Osteocyte (in vitro differentiated cells): ENCODE data around the gene TRPV2. TPM values are rescaled to one million over a fixed set of nuclear protein-coding genes. Genes with fewer than 3 reads are reported as not detected.
"Not testable (repeated sequence)": the region's sequence is repeated elsewhere in the genome, so short reads cannot be mapped to it uniquely, and the experiment has no call there.

Source experiments
- DNase-seq: peaks from one replicate; pipeline ENCODE4 v3.0.0; 2021; ENCODE audit warnings: mixed read lengths; ENCODE audit not compliant: unreplicated experiment; ENCODE audit errors: extremely low spot score
- H3K27ac Mint-ChIP-seq: one replicate; pipeline ENCODE4 v1.8.0; 2021; ENCODE audit warnings: mild to moderate bottlenecking, mixed read lengths; ENCODE audit not compliant: unreplicated experiment
- H3K27me3 Mint-ChIP-seq: one replicate; pipeline ENCODE4 v1.8.0; 2021; ENCODE audit warnings: mixed read lengths; ENCODE audit not compliant: unreplicated experiment
- H3K36me3 Mint-ChIP-seq: one replicate; pipeline ENCODE4 v1.8.0; 2021; ENCODE audit warnings: mixed read lengths; ENCODE audit not compliant: unreplicated experiment
- H3K4me1 Mint-ChIP-seq: one replicate; pipeline ENCODE4 v1.8.0; 2021; ENCODE audit warnings: mixed read lengths; ENCODE audit not compliant: unreplicated experiment
- H3K4me3 Mint-ChIP-seq: one replicate; pipeline ENCODE4 v1.8.0; 2021; ENCODE audit warnings: mild to moderate bottlenecking, moderate library complexity, mixed read lengths; ENCODE audit not compliant: unreplicated experiment
- H3K9me3 Mint-ChIP-seq: one replicate; pipeline ENCODE4 v1.8.0; 2021; ENCODE audit warnings: mixed read lengths; ENCODE audit not compliant: unreplicated experiment
- total RNA-seq: library from RNA; stranded (reverse); gene quantifications from 2 replicates; pipeline ENCODE4 v1.2.1, GENCODE V29; 2021
- TF ChIP-seq, protein P1 (sequence below): fragments of 200-600 bp; sonication (generic); IDR thresholded peaks from 2 replicates; pipeline ENCODE4 v1.5.0; 2021; ENCODE audit warnings: antibody characterized with exemption, mild to moderate bottlenecking, moderate library complexity

Gene TRPV2
- total RNA-seq, 1 donor from 2014 or later = 1.3 TPM

DNA sequence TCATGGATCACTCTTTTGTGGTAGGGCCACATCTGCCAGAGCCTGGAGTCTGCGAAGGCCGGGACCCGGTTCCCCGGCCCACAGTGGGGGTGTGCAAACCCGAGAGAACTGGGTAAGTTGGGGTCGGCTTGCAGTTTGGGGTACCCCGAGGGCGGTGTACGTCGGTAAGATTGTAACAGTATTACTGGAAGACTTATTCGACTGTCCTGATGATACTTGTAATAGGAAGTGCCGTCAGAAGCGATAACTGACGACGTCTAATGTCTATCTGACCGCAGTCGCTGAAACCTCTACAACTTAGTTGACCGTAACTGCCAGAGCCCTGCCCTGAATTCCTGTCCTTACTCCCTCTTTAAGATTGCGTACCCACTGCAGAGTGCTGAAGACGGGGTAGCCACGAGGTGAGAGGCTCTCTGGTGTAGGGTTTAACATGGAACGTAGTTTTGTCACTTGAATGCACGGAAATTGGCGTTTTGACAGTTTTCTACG, 24.0 kb downstream of the TRPV2 start:
- no peak for DNase-seq
- Mint-ChIP-seq H3K4me3 (peak overlapping the region; percentile 99), H3K4me1 (peaks cover 41% of the 10 kb centered on the region)

DNA sequence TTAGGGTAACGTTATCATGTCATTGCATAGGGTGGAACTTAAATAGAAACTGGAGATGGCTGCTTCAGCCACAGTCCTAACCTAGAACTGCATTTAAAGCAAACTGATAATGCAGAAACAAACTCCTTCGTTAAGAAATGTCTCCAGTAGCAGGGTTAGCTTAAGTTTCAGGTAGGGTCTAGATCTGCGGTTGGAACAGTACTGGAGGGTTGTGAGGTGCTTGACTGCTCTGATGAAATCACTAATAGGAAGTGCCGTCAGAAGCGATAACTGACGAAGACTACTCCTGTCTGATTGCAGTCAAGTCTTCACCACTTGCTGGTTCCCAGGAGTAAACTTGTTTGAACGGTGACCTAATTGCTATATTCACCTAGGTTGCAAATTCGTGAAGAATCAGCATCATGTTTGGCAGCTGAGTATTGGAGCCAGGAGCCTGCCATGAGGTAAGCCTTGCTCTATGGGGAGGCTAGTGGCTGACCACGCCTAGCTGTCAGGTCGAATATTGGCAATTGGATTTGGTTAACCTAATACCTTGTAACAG, 24.5 kb downstream of the TRPV2 start:
- no peaks in the 10 kb centered on the region for H3K27me3 Mint-ChIP-seq
- H3K36me3 Mint-ChIP-seq = peaks cover 22% of the 10 kb centered on the region
- H3K27ac Mint-ChIP-seq = peak overlapping the region; percentile 97
- TF ChIP-seq, protein P1, sequence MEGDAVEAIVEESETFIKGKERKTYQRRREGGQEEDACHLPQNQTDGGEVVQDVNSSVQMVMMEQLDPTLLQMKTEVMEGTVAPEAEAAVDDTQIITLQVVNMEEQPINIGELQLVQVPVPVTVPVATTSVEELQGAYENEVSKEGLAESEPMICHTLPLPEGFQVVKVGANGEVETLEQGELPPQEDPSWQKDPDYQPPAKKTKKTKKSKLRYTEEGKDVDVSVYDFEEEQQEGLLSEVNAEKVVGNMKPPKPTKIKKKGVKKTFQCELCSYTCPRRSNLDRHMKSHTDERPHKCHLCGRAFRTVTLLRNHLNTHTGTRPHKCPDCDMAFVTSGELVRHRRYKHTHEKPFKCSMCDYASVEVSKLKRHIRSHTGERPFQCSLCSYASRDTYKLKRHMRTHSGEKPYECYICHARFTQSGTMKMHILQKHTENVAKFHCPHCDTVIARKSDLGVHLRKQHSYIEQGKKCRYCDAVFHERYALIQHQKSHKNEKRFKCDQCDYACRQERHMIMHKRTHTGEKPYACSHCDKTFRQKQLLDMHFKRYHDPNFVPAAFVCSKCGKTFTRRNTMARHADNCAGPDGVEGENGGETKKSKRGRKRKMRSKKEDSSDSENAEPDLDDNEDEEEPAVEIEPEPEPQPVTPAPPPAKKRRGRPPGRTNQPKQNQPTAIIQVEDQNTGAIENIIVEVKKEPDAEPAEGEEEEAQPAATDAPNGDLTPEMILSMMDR = no peak
- peak overlapping the region; percentile 99 for H3K4me3 Mint-ChIP-seq
- peaks cover 43% of the 10 kb centered on the region for H3K4me1 Mint-ChIP-seq
- H3K9me3 Mint-ChIP-seq = no peaks in the 10 kb centered on the region
- no peak for DNase-seq

More for the DNA sequence above, 24.0 kb downstream of the TRPV2 start:
- Mint-ChIP-seq H3K27ac (peak overlapping the region; percentile 97), H3K27me3 (no peaks in the 10 kb centered on the region), H3K36me3 (peaks cover 20% of the 10 kb centered on the region), H3K9me3 (no peaks in the 10 kb centered on the region)
- TF ChIP-seq, protein P1 = no peak

DNA sequence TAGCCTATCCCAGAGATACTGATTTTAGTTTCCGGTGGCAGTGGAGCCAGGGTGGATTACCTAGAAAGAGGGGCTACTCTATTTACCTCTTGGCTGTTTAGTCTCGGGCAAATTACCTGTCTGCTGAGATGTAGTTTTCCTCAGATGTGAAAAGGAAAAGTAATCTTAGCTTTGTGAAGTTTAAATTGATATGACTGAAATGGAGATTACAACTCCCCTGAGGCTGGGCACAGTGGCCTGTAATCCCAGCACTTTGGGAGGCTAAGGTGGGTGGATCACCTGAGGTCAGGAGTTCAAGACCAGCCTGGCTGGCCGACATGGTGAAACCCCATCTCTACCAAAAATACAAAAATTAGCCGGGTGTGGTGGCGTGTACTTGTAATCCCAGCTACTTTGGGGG, 25.0 kb downstream of the TRPV2 start:
- not testable (repeated sequence) for H3K27me3 Mint-ChIP-seq, H3K9me3 Mint-ChIP-seq, DNase-seq
- Mint-ChIP-seq H3K36me3 (peaks cover 22% of the 10 kb centered on the region), H3K4me3 (peak overlapping the region; percentile 99), H3K4me1 (peaks cover 43% of the 10 kb centered on the region), H3K27ac (peak overlapping the region; percentile 97)

DNA sequence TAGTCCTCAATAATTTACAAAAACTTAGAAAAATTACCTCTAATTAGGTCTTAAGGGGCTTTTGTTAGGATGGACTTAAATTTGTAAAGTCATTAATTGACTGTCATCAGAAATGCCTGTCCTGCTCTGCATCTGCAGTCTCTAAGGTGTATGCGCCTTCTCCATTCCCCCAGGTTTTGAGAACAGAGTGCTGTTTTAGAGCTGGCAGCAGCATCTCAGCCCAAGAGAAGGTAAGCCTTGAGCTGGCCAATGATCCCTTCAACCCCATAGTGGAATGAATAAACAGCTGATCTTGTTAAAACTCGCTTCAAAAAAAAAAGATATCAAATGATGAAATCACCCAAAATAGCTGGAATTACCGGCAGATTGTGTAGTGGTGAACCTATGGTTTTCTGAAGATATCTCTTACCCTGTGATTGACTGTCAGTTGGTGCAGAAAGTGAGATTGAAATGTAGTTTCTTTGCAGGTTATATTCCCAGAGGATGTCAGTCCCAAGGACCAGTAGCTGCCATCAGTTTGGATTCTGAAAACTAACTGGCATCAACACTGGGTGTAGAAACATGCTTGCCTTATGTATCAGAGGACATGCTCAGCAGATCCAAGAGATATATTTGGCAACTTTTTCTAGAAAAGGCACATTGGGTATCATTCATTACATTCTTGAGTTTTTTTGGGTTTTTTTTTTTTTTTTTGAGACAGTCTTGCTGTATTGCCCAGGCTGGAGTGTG, 25.7 kb downstream of the TRPV2 start:
- Mint-ChIP-seq H3K9me3 (no peaks in the 10 kb centered on the region), H3K4me3 (peak overlapping the region; percentile 35), H3K36me3 (peaks cover 22% of the 10 kb centered on the region), H3K4me1 (peaks cover 46% of the 10 kb centered on the region), H3K27ac (peak overlapping the region; percentile 27), H3K27me3 (no peaks in the 10 kb centered on the region)
- DNase-seq = no peak
- TF ChIP-seq, protein P1 = no peak

DNA sequence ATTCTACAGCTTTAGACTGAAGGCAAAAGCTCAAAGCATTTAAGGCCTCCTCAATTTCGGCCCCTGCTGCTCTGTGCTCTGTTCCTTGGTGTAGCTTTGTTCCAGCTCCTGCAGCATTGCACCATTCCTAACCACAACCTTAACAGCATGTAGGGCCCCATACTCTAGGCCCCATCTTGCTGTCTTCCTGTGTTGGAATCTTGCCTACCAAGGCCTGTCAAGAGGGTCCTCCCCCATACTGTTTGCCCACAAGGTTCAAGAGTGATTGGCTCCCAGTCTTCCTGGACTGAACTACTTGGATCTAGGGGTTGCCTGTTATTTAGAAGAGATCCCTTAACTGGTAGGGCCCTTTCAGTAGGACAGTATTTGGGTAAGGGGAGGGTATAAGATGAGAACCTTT, 26.8 kb downstream of the TRPV2 start:
- Mint-ChIP-seq H3K4me1 (peaks cover 46% of the 10 kb centered on the region), H3K4me3 (peak overlapping the region; percentile 54), H3K36me3 (peaks cover 22% of the 10 kb centered on the region), H3K27me3 (no peaks in the 10 kb centered on the region), H3K9me3 (no peaks in the 10 kb centered on the region), H3K27ac (no peak overlapping the region)
- no peak for DNase-seq
- TF ChIP-seq, protein P1 = no peak
